ENCODE results near the gene TLE7.

GRCh38 chr16:71464231-71464630 is 22.4 kb upstream of the TLE7 start:
- TF ChIP-seq POLR2A (IDR thresholded peaks at IDR 0.05) = no peak
- no peak for TF ChIP-seq CTCF (IDR thresholded peaks at IDR 0.05)

Measured in heart left ventricle (tissue), 13 donors.